WI38 (cell line): ENCODE data around the gene IFI30.

ENCODE experiments used
- H3K4me3 ChIP-seq: 2 replicates; pipeline ENCODE4 v1.5.1; 2011; ENCODE audit warnings: low read depth, mild to moderate bottlenecking, control low read depth, low read length
- CTCF ChIP-seq: IDR thresholded peaks from 2 replicates; pipeline ENCODE4 v1.5.1; 2012; ENCODE audit warnings: low read depth, mild to moderate bottlenecking, control low read depth, low read length

IFI30 gene

GRCh38 chr19:18211683-18212082 lies 38.1 kb downstream of the IFI30 start:
- no peak overlapping the region for H3K4me3 ChIP-seq
- TF ChIP-seq CTCF = no peak

GRCh38 chr19:18214779-18215433 lies 41.3 kb downstream of the IFI30 start:
- H3K4me3 ChIP-seq = no peak overlapping the region
- TF ChIP-seq CTCF = no peak

- TF ChIP-seq CTCF = no peak
- H3K4me3 ChIP-seq = no peak overlapping the region
Observed at GRCh38 chr19:18216789-18217188, 43.2 kb downstream of the IFI30 start.

GRCh38 chr19:18218159-18218558 lies 44.5 kb downstream of the IFI30 start:
- no peak overlapping the region for H3K4me3 ChIP-seq
- no peak for TF ChIP-seq CTCF

GRCh38 chr19:18218600-18218999 lies 45.0 kb downstream of the IFI30 start:
- no peak for TF ChIP-seq CTCF
- H3K4me3 ChIP-seq = no peak overlapping the region

GRCh38 chr19:18219911-18220631 lies 46.5 kb downstream of the IFI30 start:
- H3K4me3 ChIP-seq = no peak overlapping the region
- TF ChIP-seq CTCF = no peak

GRCh38 chr19:18220632-18221275 lies 47.1 kb downstream of the IFI30 start:
- no peak overlapping the region for H3K4me3 ChIP-seq
- no peak for TF ChIP-seq CTCF
